Right lobe of liver (tissue), 4 donors: Measurements from ENCODE around the gene LANCL2.

Source experiments
- POLR2A ChIP-seq: fragments of 450-650 bp; IDR thresholded peaks from one replicate; pipeline ENCODE4 v1.6.1; 2017; ENCODE audit warnings: antibody characterized with exemption, mild to moderate bottlenecking
- TF ChIP-seq, protein P1 (sequence below), 4 donors: fragments of 200-600 bp in 3 of 4; fragments of 450-650 bp in 1 of 4; IDR thresholded peaks; one replicate each; pipeline versions ENCODE4 v1.5.1 to v1.8.0; 2016 to 2022; ENCODE audit warnings: antibody characterized with exemption in 4 of 4, mild to moderate bottlenecking in 2 of 4
- donor health status: DM: no; HTN: no; CAD: no.
- donor health status: DM: no; HTN: no; CAD: no.
- donor health status: DM: no; HTN: yes; CAD: no.

DNA sequence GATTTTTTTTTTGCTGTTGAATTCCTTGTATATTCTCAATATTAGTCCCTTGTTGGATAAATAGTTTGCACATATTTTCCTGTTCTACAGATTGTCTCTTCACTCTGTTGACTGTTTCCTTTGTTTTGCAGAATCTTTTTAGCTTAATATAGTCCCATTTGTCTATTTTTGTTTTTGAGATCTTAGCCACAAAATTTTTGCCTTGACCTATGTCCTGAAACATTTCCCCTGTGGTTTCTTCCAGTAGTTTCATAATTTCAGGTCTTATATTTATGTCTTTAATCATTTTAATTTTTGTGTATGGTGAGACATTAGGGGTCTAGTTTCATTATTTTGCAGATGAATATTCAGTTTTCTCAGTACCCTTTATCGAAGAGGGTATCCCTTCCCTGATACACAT, 92.7 kb downstream of the LANCL2 start:
- TF ChIP-seq, protein P1, sequence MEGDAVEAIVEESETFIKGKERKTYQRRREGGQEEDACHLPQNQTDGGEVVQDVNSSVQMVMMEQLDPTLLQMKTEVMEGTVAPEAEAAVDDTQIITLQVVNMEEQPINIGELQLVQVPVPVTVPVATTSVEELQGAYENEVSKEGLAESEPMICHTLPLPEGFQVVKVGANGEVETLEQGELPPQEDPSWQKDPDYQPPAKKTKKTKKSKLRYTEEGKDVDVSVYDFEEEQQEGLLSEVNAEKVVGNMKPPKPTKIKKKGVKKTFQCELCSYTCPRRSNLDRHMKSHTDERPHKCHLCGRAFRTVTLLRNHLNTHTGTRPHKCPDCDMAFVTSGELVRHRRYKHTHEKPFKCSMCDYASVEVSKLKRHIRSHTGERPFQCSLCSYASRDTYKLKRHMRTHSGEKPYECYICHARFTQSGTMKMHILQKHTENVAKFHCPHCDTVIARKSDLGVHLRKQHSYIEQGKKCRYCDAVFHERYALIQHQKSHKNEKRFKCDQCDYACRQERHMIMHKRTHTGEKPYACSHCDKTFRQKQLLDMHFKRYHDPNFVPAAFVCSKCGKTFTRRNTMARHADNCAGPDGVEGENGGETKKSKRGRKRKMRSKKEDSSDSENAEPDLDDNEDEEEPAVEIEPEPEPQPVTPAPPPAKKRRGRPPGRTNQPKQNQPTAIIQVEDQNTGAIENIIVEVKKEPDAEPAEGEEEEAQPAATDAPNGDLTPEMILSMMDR (IDR thresholded peaks at IDR 0.05): no peak
- TF ChIP-seq POLR2A: no peak
